Neural progenitor cell (in vitro differentiated cells): ENCODE results near the gene ENO1. TPM values are rescaled to one million over a fixed set of nuclear protein-coding genes. Genes with fewer than 3 reads are reported as not detected.

Experiments used
- DNase-seq: peaks from one replicate; pipeline ENCODE4 v3.0.0-alpha.2; 2016; ENCODE audit warnings: low spot score
- H2AFZ ChIP-seq: fragments of 200-600 bp; sonication (generic); replicated peaks from 2 replicates; pipeline ENCODE4 v1.6.1; 2016; ENCODE audit warnings: antibody characterized with exemption
- H3F3A ChIP-seq: fragments of 200-600 bp; sonication (generic); 2 replicates; pipeline ENCODE4 v1.6.1; 2016; ENCODE audit warnings: antibody characterized with exemption, low read depth
- H3K27ac ChIP-seq: fragments of 200-600 bp; sonication (generic); 2 replicates; pipeline ENCODE4 v1.5.1; 2016; ENCODE audit warnings: mild to moderate bottlenecking
- H3K27me3 ChIP-seq: fragments of 200-600 bp; sonication (generic); 2 replicates; pipeline ENCODE4 v1.6.1; 2016; ENCODE audit warnings: mild to moderate bottlenecking, moderate library complexity
- H3K36me3 ChIP-seq: fragments of 200-600 bp; sonication (generic); 2 replicates; pipeline ENCODE4 v1.5.1; 2016
- H3K4me1 ChIP-seq: fragments of 200-600 bp; sonication (generic); 2 replicates; pipeline ENCODE4 v1.6.1; 2016; ENCODE audit warnings: mixed run types
- H3K4me2 ChIP-seq: fragments of 200-600 bp; sonication (generic); 2 replicates; pipeline ENCODE4 v1.6.1; 2016
- H3K4me3 ChIP-seq: fragments of 200-600 bp; sonication (generic); 2 replicates; pipeline ENCODE4 v1.5.1; 2016
- H3K79me2 ChIP-seq: fragments of 200-600 bp; sonication (generic); 2 replicates; pipeline ENCODE4 v1.6.1; 2016; ENCODE audit warnings: low read depth
- H3K9ac ChIP-seq: fragments of 200-600 bp; sonication (generic); 2 replicates; pipeline ENCODE4 v1.6.1; 2016
- H3K9me3 ChIP-seq: fragments of 200-600 bp; sonication (generic); 2 replicates; pipeline ENCODE4 v1.5.1; 2016; ENCODE audit warnings: low read depth
- H4K20me1 ChIP-seq: fragments of 200-600 bp; sonication (generic); 2 replicates; pipeline ENCODE4 v1.6.1; 2016; ENCODE audit warnings: low read depth
- H3K27ac Mint-ChIP-seq: 3 replicates; pipeline ENCODE4 v1.8.0; 2021; ENCODE audit warnings: mixed read lengths
- H3K27me3 Mint-ChIP-seq: 2 replicates; pipeline ENCODE4 v1.8.0; 2022; ENCODE audit warnings: low read depth, mild to moderate bottlenecking, inconsistent platforms, moderate library complexity, mixed read lengths; ENCODE audit not compliant: insufficient read depth
- H3K36me3 Mint-ChIP-seq: 3 replicates; pipeline ENCODE4 v1.8.0; 2021; ENCODE audit warnings: mixed read lengths
- H3K4me1 Mint-ChIP-seq: 3 replicates; pipeline ENCODE4 v1.8.0; 2021; ENCODE audit warnings: mixed read lengths
- H3K4me3 Mint-ChIP-seq: 3 replicates; pipeline ENCODE4 v1.8.0; 2021; ENCODE audit warnings: mild to moderate bottlenecking, moderate library complexity, mixed read lengths
- H3K9me3 Mint-ChIP-seq: 3 replicates; pipeline ENCODE4 v1.8.0; 2020; ENCODE audit warnings: mixed read lengths
- EZH2 ChIP-seq: fragments of 200-600 bp; sonication (generic); IDR thresholded peaks from 2 replicates; pipeline ENCODE4 v1.6.1; 2017; ENCODE audit warnings: antibody characterized with exemption, mild to moderate bottlenecking, moderate library complexity
- EZH2phosphoT487 ChIP-seq: fragments of 200-600 bp; sonication (generic); IDR thresholded peaks from 2 replicates; pipeline ENCODE4 v1.6.1; 2017; ENCODE audit warnings: antibody characterized with exemption
- total RNA-seq: library from RNA; depleted of rRNA; stranded (reverse); fragments of >200 nt; gene quantifications from 2 replicates; pipeline ENCODE4 v1.2.3, GENCODE V29; 2015; ENCODE audit warnings: low replicate concordance
- TF ChIP-seq, protein P1 (sequence below): fragments of 200-600 bp; sonication (generic); IDR thresholded peaks from 2 replicates; pipeline ENCODE4 v1.5.1; 2017; ENCODE audit warnings: antibody characterized with exemption, mild to moderate bottlenecking

Gene ENO1
- total RNA-seq, 1 donor from 2014 or later = 1,414 TPM

DNA sequence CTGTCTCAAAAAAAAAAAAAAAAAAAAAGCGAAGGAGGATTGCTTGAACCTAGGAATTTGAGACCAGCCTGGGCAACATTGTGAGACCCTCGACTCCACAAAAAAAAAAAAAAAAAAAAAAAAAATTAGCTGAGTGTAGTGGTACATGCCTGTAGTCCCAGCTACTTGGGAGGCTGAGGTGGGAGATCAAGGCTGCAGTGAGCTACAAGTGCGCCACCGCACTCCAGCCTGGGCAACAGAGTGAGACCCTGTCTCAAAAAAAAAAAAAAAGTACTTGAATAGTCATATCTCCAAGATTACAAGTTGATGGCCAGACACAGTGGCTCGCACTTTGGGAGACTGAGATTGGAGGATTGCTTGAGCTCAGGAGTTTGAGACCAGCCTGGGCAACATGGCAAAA lies 27.4 kb downstream of the ENO1 start:
- Histone ChIP-seq H3K9ac (no peak overlapping the region), H2AFZ (no peak overlapping the region), H3K27ac (no peak overlapping the region), H3K79me2 (no peaks in the 10 kb centered on the region), H3F3A (peaks cover 7% of the 10 kb centered on the region), H3K4me1 (no peaks in the 10 kb centered on the region), H3K9me3 (no peaks in the 10 kb centered on the region), H3K27me3 (no peaks in the 10 kb centered on the region), H3K4me3 (no peak overlapping the region), H4K20me1 (no peaks in the 10 kb centered on the region), H3K4me2 (no peak overlapping the region), H3K36me3 (no peaks in the 10 kb centered on the region)
- Mint-ChIP-seq H3K4me1 (peaks cover 20% of the 10 kb centered on the region), H3K4me3 (no peak overlapping the region), H3K27ac (no peak overlapping the region), H3K36me3 (no peaks in the 10 kb centered on the region), H3K27me3 (no peaks in the 10 kb centered on the region), H3K9me3 (no peaks in the 10 kb centered on the region)
- no peak for DNase-seq
- TF ChIP-seq EZH2 (no peak), EZH2phosphoT487 (no peak)
- TF ChIP-seq, protein P1, sequence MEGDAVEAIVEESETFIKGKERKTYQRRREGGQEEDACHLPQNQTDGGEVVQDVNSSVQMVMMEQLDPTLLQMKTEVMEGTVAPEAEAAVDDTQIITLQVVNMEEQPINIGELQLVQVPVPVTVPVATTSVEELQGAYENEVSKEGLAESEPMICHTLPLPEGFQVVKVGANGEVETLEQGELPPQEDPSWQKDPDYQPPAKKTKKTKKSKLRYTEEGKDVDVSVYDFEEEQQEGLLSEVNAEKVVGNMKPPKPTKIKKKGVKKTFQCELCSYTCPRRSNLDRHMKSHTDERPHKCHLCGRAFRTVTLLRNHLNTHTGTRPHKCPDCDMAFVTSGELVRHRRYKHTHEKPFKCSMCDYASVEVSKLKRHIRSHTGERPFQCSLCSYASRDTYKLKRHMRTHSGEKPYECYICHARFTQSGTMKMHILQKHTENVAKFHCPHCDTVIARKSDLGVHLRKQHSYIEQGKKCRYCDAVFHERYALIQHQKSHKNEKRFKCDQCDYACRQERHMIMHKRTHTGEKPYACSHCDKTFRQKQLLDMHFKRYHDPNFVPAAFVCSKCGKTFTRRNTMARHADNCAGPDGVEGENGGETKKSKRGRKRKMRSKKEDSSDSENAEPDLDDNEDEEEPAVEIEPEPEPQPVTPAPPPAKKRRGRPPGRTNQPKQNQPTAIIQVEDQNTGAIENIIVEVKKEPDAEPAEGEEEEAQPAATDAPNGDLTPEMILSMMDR = no peak

DNA sequence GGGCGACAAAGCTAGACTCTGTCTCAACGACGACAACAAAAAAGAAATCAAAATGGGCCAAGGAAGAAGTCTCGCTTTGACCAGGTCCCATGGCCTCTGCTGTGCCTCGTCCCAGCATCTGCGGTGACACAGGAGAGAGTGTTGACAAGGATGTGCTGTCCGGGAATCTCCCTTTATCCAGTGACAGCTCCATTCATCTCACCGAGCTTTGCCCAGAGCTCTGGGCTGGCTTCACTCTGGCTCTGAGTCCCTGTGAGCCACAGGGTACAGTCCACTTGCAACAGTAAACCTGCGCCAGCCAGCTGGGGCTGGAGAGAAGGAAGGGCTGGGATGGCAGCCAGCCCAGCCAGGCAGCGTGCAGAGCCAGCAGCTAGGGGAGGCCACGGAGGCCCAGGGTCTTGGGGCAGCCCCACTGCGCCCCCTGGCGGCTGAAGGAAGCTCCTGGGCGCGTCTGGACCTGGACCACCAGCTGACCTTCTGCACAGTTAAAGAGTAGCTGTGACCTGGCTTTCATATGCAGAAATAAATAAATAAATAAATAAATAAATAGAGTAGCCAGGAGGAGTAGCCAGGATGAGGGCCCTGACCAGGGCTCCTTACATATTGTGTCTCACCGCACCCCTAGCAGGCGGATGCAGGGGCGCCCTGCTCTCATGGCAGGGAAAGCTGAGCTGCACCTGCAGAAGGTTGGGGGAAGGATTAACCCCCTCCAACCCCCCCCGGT lies 29.7 kb downstream of the ENO1 start:
- DNase-seq = peak; percentile 96

DNA sequence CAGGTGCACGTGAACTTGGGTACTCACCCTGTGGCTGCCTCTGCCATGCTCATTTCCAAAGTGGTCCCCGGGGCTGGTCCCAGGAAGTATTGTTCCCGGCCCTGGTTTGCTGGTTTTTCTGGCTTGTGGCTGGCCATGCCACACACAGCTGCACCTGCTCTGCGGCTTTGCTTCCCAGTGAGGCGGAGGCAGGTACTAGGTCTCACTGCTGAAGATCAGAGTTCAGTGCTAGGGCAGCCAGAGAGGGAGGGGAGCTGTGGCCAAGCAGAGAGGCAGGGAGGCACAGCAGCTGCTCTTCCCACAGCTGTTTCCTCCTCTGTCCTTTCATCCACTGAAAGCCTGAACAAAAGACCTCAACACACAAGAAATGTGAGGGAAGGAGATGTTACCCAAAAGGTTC lies 30.5 kb downstream of the ENO1 start:
- no peak for DNase-seq
- no peak overlapping the region for H3K9ac ChIP-seq
- no peaks in the 10 kb centered on the region for H3K27me3 ChIP-seq
- H3K9me3 Mint-ChIP-seq = no peaks in the 10 kb centered on the region
- H3K9me3 ChIP-seq = no peaks in the 10 kb centered on the region
- peaks cover 29% of the 10 kb centered on the region for H3K4me1 Mint-ChIP-seq
- no peak overlapping the region for H2AFZ ChIP-seq
- TF ChIP-seq, protein P1 = no peak
- no peak for TF ChIP-seq EZH2
- no peak for TF ChIP-seq EZH2phosphoT487
- no peak overlapping the region for H3K4me3 Mint-ChIP-seq
- H3K36me3 ChIP-seq = no peaks in the 10 kb centered on the region
- peak overlapping the region; percentile 35 for H3K27ac Mint-ChIP-seq
- no peak overlapping the region for H3K4me2 ChIP-seq
- H3K79me2 ChIP-seq = no peaks in the 10 kb centered on the region
- H3K4me1 ChIP-seq = no peaks in the 10 kb centered on the region
- H3F3A ChIP-seq = no peaks in the 10 kb centered on the region
- no peaks in the 10 kb centered on the region for H3K36me3 Mint-ChIP-seq
- no peaks in the 10 kb centered on the region for H4K20me1 ChIP-seq
- H3K27ac ChIP-seq = no peak overlapping the region
- H3K27me3 Mint-ChIP-seq = peaks cover 4% of the 10 kb centered on the region
- H3K4me3 ChIP-seq = no peak overlapping the region

More for the DNA sequence above, 29.7 kb downstream of the ENO1 start:
- H3K4me1 Mint-ChIP-seq = peaks cover 27% of the 10 kb centered on the region
- H3K4me3 ChIP-seq = no peak overlapping the region
- no peaks in the 10 kb centered on the region for H3K4me1 ChIP-seq
- TF ChIP-seq, protein P1 = peak; percentile 89
- no peak for TF ChIP-seq EZH2phosphoT487
- TF ChIP-seq EZH2 = no peak
- no peaks in the 10 kb centered on the region for H3K36me3 Mint-ChIP-seq
- no peaks in the 10 kb centered on the region for H3K79me2 ChIP-seq
- peak overlapping the region; percentile 3 for H2AFZ ChIP-seq
- no peaks in the 10 kb centered on the region for H3F3A ChIP-seq
- no peaks in the 10 kb centered on the region for H4K20me1 ChIP-seq
- H3K9me3 Mint-ChIP-seq = no peaks in the 10 kb centered on the region
- H3K4me3 Mint-ChIP-seq = no peak overlapping the region
- no peak overlapping the region for H3K27ac ChIP-seq
- no peak overlapping the region for H3K27ac Mint-ChIP-seq
- H3K4me2 ChIP-seq = no peak overlapping the region
- H3K9ac ChIP-seq = no peak overlapping the region
- H3K27me3 ChIP-seq = no peaks in the 10 kb centered on the region
- H3K27me3 Mint-ChIP-seq = peaks cover 4% of the 10 kb centered on the region
- H3K9me3 ChIP-seq = no peaks in the 10 kb centered on the region
- H3K36me3 ChIP-seq = no peaks in the 10 kb centered on the region
